Upper lobe of left lung (tissue), 4 donors: ENCODE data around the gene R3HDM2.

Source experiments
- CTCF ChIP-seq, 6 experiments: fragments of 450-650 bp in 4 of 6; fragments of 200-600 bp in 2 of 6; sonication (generic) in 2 of 6; IDR thresholded peaks; one replicate each; pipeline ENCODE4 v1.5.1; 2016 to 2019; ENCODE audit warnings: antibody characterized with exemption in 6 of 6
- POLR2AphosphoS5 ChIP-seq, 2 donors: sonication (generic); formaldehyde crosslinking; IDR thresholded peaks; one replicate each; pipeline ENCODE4 v1.5.1; 2017; ENCODE audit warnings: antibody characterized with exemption in 2 of 2

GRCh38 chr12:57234233-57234570 lies 196.6 kb downstream of the R3HDM2 start:
- no peak for TF ChIP-seq POLR2AphosphoS5 (IDR thresholded peaks at IDR 0.05)
- no peak for TF ChIP-seq CTCF (IDR thresholded peaks at IDR 0.05)
